Ishikawa (cell line): ENCODE data around the gene OR11A1.

ENCODE experiments used
- CEBPB ChIP-seq: IDR thresholded peaks from 2 replicates; pipeline ENCODE4 v1.6.1; 2012
- CREB1 ChIP-seq: IDR thresholded peaks from 2 replicates; pipeline ENCODE4 v1.6.1; 2012; ENCODE audit warnings: low read depth
- EGR1 ChIP-seq: IDR thresholded peaks from 2 replicates; pipeline ENCODE4 v1.6.1; 2012
- EP300 ChIP-seq: IDR thresholded peaks from 2 replicates; pipeline ENCODE4 v1.6.1; 2012; ENCODE audit warnings: borderline replicate concordance
- FOXM1 ChIP-seq: IDR thresholded peaks from 2 replicates; pipeline ENCODE4 v1.6.1; 2012; ENCODE audit warnings: low read depth, borderline replicate concordance
- MAX ChIP-seq: IDR thresholded peaks from 2 replicates; pipeline ENCODE4 v1.6.1; 2012
- NFIC ChIP-seq: IDR thresholded peaks from 2 replicates; pipeline ENCODE4 v1.6.1; 2012
- RAD21 ChIP-seq: IDR thresholded peaks from 2 replicates; pipeline ENCODE4 v1.6.1; 2012; ENCODE audit warnings: low read depth
- REST ChIP-seq: IDR thresholded peaks from 2 replicates; pipeline ENCODE4 v1.6.1; 2012; ENCODE audit warnings: low read depth, mild to moderate bottlenecking
- TAF1 ChIP-seq: IDR thresholded peaks from 2 replicates; pipeline ENCODE4 v1.6.1; 2012; ENCODE audit warnings: low read depth, mild to moderate bottlenecking
- TCF12 ChIP-seq: IDR thresholded peaks from 2 replicates; pipeline ENCODE4 v1.6.1; 2012; ENCODE audit warnings: low read depth
- TEAD4 ChIP-seq: IDR thresholded peaks from 2 replicates; pipeline ENCODE4 v1.6.1; 2012
- USF1 ChIP-seq: IDR thresholded peaks from 2 replicates; pipeline ENCODE4 v1.6.1; 2012
- YY1 ChIP-seq: IDR thresholded peaks from 2 replicates; pipeline ENCODE4 v1.6.1; 2012; ENCODE audit warnings: low read depth
- ZBTB7A ChIP-seq: IDR thresholded peaks from 2 replicates; pipeline ENCODE4 v1.6.1; 2012; ENCODE audit warnings: low read depth

OR11A1 gene

GRCh38 chr6:29490552-29490951, 33.7 kb upstream of the OR11A1 start:
- TF ChIP-seq TCF12 (no peak), RAD21 (no peak), YY1 (no peak), USF1 (no peak), ZBTB7A (no peak), TEAD4 (no peak), CREB1 (no peak)

GRCh38 chr6:29490055-29490454, 33.2 kb upstream of the OR11A1 start:
- no peak for TF ChIP-seq USF1
- TF ChIP-seq CREB1 = no peak
- no peak for TF ChIP-seq RAD21
- no peak for TF ChIP-seq ZBTB7A
- no peak for TF ChIP-seq REST
- TF ChIP-seq MAX = no peak
- no peak for TF ChIP-seq FOXM1
- TF ChIP-seq CEBPB = no peak

GRCh38 chr6:29489286-29489685, 32.4 kb upstream of the OR11A1 start:
- TF ChIP-seq MAX (no peak), EGR1 (no peak), TEAD4 (no peak), EP300 (no peak)

GRCh38 chr6:29488874-29489273, 32.0 kb upstream of the OR11A1 start:
- TF ChIP-seq TAF1 (no peak), CREB1 (no peak), REST (no peak), MAX (no peak), YY1 (no peak), EP300 (no peak), NFIC (no peak), TCF12 (no peak), FOXM1 (no peak), USF1 (no peak), ZBTB7A (no peak), CEBPB (no peak), TEAD4 (no peak), EGR1 (no peak), RAD21 (no peak)

GRCh38 chr6:29487660-29488059, 30.8 kb upstream of the OR11A1 start, which contains the start of gene MAS1L:
TSS of gene MAS1L (minus strand) at chr6:29487956. CDS start at chr6:29487902, 54 bp downstream.
- no peak for TF ChIP-seq MAX

GRCh38 chr6:29487131-29487530, 30.3 kb upstream of the OR11A1 start:
- TF ChIP-seq USF1 = no peak
- TF ChIP-seq NFIC = no peak
- TF ChIP-seq EGR1 = no peak
- no peak for TF ChIP-seq REST
- TF ChIP-seq CEBPB = no peak
- no peak for TF ChIP-seq TEAD4
- TF ChIP-seq MAX = no peak
- no peak for TF ChIP-seq TAF1
- TF ChIP-seq YY1 = no peak
- no peak for TF ChIP-seq RAD21
- TF ChIP-seq FOXM1 = no peak
